Left kidney (tissue), 2 donors: ENCODE measurements around the gene PLXDC1. TPM values are rescaled to one million over a fixed set of nuclear protein-coding genes. Genes with fewer than 3 reads are reported as not detected.
"Not testable (repeated sequence)": the region's sequence is repeated elsewhere in the genome, so short reads cannot be mapped to it uniquely, and the experiment has no call there.

ENCODE experiments used
- DNase-seq: peaks from one replicate; pipeline ENCODE4 v3.0.0-alpha.2; 2013
- polyA plus RNA-seq: library from polyadenylated mRNA; unstranded; fragments of 120-200 nt; gene quantifications from one replicate; pipeline ENCODE4 v1.2.1, GENCODE V29; 2013; ENCODE audit not compliant: insufficient read length

The PLXDC1 gene
- polyA plus RNA-seq, 1 donor: 5.9 TPM

DNA sequence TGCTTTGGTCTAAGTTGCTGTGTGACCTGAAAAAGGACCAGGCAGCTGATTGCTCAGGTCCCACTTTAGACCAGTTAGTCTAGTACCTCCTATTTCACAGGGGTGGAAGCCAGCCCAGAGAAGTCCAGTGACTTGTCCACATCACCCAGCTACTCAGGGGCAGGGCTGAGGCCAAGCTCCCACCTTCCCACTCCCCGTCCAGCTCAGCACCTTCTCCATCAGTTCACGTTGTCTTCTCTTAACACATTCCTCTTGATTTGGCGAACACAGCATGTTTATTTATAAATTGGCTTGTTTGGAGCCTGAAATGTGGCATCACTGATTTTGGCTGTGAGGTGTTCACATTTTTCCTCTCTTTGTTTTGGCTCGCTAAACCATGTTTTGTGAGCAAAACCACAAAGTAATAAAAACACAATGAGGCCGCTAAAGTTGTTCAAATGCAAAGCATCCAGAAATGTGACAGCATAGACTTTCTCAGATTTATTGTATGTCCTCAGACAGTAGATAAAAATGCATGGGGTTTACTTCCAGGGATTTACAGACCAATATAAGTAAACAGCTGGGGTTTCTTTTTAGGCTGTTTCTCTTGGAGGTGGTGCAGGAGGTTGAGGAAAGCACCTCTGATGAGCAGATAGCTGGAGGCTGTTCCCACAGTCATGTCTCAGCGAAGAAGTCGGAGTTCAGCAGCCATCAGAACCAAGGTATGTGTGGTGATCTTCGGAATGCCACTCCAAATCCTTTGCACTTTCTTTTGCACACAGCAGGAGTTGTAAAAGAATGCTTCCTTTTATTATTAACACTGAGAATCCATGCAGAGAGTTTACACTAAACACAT lies 88.4 kb downstream of the PLXDC1 start:
- DNase-seq: no peak

DNA sequence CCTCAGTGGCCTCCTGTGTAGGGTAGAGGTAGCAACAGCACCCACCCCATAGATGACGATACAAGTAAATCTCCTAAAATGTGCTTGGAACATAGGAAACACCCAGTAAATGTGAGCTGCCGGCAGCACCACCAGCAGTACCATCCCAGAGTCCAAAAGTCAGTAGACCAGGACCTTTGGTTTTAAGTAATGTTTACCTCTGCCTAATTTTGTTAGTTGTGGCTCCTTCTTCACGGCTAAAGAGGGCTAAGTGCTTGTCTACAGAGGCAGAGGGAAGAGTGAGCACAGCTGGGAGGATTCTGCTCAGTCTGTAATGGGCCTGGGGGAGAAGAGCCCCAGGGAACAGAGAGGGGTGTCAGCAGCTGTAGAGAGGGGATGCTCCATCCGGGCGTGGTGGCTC lies 92.9 kb downstream of the PLXDC1 start:
- no peak for DNase-seq

DNA sequence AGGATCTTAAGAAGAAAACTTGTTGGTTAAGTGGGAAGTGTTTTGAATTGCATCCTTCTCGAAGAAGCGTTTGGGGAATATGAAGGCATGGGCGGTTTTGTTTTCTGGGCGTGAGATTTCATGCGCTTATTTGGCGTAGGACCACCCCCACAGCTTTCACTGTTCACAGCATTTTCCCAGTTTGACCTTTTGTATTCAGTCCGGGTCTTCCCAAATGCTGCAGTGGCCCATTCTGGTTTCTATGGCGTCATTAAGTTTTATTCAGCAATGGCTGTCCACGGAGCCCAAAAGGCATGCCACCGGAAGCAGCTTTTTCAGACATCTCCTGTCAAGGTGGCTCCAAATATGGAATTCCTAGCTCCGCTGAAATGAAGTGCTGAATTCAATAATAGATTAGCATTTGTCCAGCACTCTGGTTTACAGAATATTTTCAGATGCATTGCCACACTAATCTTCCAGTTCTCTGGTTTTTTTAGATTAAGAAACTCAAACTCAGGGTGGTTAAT lies 93.7 kb downstream of the PLXDC1 start:
- no peak for DNase-seq

DNA sequence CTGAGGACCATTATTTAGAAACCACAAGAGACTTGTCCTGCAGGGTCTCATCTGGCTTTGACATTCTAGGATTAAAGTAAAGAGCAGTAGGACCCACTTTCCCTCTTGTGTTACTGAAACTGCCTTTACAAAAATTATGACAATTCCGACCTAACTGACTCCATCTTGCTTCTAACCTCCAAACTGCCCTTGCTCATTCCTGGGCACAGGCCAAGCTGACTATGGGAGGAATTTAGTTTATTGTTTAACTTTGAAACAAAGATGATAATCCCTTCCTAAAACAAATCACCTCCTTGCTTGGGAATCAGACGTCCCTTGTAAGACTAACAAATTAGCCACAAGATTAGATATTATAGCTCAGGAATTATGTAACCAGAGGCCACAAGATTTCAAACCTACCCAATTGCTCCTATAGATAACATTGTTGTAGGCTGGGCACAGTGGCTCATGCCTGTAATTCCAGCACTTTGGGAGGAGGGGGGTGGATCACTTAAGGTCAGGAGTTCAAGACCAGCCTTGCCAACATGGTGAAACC lies 97.3 kb downstream of the PLXDC1 start:
- no peak for DNase-seq

DNA sequence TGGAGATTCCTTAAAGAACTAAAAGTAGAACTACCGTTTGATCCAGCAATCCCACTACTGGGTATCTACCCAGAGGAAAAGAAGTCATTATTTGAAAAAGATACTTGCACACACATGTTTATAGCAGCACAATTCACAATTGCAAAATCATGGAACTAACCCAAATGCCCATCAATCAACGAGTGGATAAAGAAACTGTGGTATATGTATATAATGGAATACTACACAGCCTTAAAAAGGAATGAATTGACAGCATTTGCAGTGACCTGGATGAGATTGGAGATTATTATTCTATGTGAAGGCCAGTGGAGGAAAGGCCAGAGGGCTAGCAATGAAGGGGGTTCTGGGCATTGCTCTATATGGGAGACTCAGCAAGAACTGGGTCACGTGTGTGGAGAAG lies 99.0 kb downstream of the PLXDC1 start:
- DNase-seq: not testable (repeated sequence)

DNA sequence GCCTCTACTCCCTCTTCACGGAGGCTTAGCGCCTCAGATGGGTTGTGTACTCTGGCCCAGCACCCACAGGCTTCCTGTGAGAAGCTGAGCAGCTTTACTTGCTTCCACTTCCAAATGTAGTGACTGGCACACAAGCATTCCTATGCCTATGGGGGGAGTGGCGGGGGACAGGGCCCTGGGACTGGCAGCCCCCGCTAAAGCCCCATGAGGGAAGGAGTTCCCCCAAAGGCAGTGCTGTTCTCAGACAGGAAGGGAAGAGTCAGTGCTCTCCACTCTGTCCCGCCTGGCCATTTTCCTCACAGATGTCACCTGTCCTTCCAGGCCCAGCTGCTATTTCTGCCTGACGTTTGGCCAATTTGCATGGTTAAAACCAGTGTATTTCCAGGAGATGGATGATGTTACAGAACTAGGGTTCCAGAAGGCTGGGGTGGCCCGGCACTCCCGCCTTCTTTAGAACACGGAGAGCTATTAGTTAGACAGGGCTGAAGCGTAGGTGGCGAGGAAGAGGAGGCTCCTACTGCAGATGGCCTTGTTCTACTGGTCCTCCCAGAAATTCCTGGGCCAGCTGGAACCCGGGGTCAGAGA lies 100.3 kb downstream of the PLXDC1 start:
- no peak for DNase-seq

DNA sequence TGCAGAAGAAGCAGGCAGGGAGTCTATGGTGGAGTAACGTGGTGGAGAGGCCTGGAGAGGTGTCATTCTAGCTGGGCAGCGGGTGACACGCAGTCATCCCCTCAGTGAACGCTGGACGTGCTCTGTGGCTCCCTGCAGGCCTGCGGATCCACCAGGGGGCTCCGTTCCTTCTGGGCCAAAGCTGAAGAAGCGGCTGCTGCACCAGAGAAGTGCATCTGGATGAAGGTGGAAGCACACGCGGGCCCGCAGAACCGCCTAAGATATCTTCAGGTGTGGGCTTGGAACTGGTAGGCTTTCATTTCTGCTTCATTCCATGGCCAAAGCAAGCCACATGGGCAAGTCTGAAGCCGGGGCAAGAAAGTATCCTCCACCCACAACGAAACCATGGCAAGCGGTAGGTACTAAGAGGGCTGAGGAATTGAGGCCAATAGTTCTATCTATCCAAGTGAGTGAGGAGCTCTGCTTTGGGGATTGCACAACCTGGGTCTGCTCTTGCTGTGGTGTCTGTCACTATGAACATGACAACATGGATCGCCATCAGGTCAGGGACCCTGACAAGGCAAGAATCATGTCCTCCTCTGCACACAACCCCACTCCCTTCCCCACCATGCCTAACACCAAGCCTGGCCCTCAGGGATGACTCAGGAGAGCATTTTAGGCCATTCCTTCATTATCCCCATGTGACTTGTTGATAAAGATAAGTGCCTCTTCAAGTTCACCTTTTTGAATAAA lies 105.3 kb downstream of the PLXDC1 start:
- DNase-seq: no peak

DNA sequence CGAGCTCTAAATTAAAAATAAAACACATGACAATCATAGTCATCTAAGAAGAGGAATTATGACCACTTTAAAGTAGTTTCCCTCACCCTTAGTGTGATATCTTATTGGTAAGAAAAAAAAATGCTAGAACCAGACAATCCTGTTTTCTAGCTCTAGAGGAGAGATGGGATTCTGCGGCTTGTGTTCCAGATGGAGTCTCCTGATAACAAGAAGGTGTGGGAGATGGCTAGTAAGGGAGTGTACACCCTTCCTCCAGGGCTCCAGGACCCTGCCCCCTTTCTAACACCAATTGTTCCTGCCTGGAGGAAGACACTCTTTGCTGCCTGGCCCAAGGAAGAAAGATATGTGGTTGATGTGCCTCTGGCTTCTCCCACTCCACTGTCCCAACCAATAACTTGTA lies 115.4 kb downstream of the PLXDC1 start:
- DNase-seq: no peak

DNA sequence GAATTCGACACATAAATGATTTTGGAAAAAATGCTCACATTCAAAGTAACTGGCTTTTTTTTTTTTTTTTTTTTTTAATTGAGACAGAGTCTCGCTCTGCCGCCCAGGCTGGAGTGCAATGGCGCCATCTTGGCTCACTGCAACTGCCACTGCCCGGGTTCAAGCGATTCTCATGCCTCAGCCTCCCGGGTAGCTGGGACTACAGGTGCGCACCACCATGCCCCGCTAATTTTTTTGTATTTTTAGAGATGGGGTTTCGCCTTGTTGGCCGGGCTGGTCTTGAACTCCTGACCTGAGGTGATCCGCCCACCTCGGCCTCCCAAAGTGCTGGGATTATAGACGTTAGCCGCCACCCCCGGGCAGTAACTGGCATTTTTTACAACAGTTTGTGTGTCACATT lies 115.9 kb downstream of the PLXDC1 start:
- DNase-seq: not testable (repeated sequence)

DNA sequence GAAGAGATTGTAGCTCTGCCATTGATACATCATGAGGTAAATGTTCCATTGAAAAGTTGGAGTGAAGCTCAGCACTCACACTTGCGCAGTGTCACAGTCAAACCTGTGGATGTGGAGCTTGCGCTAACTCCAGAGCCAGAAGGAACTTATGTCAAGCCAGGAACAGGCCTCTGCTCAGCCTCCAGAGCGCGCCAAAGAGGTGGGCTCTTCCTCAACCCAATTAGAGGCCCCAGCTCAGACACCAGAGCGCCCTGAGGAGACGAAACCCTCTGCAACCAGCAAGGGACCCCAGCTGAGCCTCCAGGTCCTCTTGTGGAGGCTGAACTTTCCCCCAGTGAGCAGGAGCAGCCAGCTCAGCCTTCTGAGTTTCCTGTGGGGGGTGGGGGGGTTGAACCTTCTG lies 122.7 kb downstream of the PLXDC1 start:
- no peak for DNase-seq

DNA sequence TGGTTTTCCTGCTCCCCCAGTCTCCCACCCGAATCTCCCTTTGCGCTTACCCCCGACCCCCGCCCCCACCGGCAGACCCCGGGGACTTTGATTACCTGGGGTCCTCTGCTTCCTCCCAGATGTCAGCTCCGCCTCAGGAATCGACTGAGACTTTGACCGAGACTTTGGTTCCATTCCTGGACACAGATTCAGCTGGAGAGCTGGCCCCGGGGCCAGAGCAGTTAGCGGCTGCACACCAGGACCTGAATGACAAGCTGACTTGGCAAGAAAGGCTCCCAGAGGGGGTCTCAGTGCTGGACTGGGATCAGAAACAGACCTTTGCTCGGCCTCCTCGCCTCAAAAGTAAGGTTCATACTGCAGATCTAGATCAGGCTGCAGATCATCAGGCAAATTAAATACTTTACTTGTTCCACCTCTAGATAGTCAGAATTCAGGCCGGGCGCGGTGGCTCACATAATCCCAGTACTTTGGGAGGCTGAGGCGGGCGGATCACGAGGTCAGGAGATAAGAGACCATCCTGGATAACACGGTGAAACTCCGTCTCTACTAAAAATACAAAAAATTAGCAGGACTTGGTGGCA lies 123.9 kb downstream of the PLXDC1 start:
- DNase-seq: no peak

DNA sequence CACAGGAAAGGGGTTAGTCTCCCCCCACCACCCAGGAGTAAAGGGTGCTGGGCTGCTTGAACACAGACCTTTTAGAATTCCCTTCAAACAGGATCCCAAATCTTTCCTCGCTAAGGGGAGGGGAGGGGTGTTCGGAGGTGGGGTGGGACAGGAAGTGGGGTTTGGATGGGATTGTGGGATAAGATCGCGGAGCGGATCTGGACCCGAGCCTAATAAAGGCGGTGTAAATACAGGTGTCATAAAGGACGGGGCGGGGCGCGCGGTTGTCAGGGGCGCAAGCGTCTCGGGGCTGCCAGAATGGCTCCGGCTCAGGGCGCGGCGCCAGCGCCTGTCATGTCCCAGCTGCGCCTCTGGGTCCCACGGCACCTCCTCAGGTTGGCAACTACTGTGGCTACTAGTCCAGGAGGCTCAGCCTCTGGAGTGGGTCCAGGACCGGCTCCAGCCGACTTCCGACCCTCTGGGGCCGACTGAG lies 124.4 kb downstream of the PLXDC1 start:
- no peak for DNase-seq

DNA sequence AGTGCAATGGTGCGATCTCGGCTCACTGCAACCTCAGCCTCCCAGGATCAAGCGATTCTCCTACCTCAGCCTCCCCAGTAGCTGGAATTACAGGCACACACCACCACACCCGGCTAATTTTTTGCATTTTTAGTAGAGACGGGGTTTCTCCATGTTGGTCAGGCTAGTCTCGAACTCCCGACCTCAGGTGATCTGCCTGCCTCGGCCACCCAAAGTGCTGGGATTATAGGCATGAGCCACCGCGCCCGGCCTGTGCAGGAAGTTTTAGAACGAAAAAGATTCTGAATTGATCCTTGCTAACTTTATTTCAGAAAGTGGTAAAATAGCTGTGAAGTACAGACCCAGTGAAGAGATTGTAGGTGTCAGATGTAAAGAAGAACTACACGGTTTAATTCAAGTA lies 125.1 kb downstream of the PLXDC1 start:
- DNase-seq: not testable (repeated sequence)

DNA sequence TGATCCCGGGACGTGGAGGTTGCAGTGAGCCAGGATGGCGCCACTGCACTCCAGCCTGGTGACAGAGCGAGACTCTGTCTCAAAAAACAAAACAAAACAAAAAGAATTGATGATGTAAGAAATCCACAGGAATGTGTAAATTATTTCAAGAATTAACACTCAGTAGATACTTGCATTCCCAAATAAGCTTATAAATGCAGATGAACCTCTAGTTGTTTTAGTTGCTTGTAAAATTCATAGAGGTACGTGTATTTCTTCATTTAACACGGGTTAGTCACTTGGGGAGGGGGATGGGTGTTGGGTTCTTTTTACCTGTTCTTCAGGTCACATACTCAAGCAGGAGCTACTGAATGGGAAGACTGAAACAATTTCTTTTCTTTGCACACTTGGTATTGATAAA lies 128.5 kb downstream of the PLXDC1 start:
- DNase-seq: no peak

DNA sequence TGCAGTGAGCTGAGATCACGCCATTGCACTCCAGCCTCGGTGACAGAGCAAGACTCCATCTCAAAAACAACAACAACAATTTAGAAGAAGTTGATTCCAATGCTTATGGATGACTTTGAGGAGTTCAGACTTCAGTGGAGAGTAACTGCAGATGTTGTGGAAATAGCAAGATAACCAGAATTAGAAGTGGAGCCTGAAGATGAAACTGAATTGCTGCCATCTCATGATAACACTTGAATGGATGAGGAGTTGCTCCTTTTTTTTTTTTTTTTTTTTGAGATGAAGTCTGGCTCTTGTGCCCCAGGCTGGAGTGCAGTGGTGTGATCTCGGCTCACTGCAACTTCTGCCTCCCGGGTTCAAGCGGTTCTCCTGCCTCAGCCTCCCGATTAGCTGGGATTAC lies 131.4 kb downstream of the PLXDC1 start:
- not testable (repeated sequence) for DNase-seq

DNA sequence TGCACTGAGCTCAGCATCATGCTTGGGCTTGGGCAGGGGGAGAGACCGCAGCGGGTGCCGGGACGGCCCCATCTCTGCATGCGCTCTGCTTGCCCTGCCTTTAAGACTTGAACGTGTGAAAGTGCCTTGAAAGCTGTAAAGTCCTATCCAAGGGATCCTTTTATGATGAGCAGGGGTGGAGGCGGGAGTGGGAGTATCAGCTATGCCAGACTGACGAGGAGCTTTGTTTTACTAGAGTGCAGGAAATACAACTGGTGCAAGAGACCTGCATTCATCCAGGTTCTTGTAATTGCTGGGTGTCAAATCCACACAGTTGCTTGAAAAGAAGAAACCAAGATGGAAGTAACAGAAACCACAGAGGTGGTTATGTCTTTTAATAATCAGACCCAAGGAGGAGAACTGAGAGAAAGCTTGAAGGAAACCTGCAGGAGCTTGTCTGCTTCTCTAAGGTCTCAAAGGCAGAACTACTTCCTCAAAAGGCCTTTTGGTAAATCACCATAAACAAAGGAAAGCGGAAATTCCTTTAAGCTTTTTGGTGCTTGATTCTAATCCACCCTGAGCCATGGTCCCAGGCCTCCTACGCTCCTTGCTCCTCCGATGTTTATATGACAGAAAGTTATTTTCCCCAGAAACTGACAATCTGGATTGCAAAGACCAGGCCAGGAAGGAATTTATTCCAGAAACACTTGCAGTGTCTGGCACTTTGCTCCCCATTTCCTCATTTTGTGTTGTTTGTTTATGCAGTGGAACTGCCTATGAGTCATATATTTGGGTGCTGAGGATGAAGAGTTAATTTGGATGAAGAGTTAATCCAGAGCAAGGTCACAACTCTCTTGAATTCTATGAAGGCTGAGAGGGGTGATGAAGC lies 132.9 kb downstream of the PLXDC1 start:
- no peak for DNase-seq

DNA sequence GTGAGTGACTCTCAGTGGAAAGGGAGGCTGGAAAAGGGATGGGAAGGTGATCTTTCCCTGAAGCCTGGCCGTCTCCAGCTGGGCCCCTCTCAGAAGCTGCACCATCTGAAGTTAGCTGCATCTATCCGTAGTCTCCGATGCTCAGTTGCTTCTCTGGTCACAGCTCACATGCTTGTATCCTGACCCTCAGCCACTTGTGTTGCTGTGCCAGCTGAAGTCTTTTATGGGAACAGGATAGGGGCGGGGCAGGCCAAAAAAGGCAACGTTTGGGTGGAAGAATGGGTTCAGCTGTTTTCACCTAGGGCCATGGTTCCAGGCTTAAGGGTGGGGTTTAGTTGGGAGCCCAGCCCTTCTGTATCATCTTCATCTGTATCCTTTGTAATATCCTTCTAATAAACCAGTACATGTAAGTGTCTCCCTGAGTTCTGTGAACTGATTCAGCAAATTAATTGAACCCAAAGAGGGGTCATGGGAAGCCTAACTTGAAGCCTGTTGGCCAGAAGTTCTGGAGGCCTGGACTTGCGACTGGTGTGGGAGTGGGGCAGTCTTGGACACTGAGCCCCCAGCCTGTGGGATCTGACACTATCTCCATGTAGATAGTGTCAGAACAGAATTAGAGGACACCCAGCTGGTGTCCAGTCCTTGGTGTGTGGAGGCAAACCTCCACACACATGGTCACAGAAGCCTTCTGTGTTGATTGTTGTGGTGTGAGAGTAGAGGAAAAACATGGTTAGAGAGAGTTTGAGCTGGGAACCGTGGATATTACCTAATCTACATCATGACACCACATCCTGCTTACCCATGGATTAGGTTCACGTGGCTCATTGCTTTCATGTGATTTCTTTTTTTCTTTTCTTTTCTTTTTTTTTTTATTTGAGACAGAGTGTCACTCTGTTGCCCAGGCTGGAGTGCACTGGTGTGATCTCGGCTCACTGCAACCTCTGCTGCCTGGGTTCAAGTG lies 135.0 kb downstream of the PLXDC1 start:
- DNase-seq: no peak

DNA sequence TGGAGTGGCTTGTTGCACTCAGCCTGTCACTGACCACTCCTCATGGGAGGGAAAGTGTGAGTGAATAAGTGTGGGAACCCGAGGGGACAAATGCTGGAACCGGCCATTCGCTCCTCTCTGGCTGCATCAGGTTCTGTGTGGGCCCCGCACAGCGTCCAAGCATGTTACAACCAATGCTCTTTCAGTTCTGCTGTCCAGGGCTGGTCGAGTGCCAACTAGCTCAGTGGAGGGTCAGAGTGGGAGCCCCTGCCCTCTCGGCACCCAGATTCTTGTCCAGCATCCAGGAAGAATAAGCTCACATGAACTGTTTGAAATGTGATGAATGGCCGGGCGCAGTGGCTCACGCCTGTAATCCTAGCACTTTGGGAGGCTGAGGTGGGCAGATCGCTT lies 135.9 kb downstream of the PLXDC1 start:
- DNase-seq: no peak

DNA sequence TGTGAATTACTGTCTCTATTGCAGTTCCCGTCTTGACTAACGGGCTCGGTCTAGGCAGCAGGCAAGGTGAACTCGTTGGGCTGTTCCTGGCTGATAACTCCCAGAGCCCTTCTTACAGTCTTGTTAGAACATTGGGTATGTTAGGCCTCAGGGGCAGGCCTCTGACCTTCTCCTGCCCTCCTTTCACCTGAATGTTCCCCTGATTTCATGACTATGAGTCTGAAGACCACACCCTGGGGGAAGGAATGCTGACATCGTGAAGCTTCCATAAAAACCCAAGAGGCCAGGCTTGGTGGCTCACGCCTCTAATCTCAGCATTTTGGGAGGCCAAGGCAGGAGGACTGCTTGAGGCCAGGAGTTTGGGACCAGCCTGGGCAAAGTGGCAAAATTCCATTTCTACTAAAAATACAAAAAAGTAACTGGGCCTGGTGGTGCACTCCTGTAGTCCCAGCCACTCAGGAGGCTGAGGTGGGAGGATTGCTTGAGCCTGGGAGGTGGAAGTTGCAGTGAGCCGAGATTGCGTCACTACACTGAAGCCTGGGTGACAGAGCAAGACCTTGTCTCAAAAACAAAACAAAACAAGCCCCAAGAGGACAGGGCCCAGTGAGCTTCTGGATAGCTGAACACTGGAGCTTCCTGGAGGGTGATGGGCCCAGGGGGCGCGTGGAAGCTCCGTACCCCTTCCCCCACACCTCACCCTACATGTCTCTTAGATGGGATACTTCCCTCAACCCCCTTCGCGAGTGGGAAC lies 136.5 kb downstream of the PLXDC1 start:
- DNase-seq: no peak
